Colon (tissue), 2 donors: Measurements from ENCODE around the gene ATP5ME.
"Not testable (repeated sequence)": the region's sequence is repeated elsewhere in the genome, so short reads cannot be mapped to it uniquely, and the experiment has no call there.

Source experiments
- FAIRE-seq: peaks from 2 replicates; lab custom pipeline; 2012; peaks lifted over from hg19 to GRCh38; lab: Jason Lieb, UNC
- donor health status: control.
- donor health status: control.

ATP5ME gene, protein sequence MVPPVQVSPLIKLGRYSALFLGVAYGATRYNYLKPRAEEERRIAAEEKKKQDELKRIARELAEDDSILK

DNA sequence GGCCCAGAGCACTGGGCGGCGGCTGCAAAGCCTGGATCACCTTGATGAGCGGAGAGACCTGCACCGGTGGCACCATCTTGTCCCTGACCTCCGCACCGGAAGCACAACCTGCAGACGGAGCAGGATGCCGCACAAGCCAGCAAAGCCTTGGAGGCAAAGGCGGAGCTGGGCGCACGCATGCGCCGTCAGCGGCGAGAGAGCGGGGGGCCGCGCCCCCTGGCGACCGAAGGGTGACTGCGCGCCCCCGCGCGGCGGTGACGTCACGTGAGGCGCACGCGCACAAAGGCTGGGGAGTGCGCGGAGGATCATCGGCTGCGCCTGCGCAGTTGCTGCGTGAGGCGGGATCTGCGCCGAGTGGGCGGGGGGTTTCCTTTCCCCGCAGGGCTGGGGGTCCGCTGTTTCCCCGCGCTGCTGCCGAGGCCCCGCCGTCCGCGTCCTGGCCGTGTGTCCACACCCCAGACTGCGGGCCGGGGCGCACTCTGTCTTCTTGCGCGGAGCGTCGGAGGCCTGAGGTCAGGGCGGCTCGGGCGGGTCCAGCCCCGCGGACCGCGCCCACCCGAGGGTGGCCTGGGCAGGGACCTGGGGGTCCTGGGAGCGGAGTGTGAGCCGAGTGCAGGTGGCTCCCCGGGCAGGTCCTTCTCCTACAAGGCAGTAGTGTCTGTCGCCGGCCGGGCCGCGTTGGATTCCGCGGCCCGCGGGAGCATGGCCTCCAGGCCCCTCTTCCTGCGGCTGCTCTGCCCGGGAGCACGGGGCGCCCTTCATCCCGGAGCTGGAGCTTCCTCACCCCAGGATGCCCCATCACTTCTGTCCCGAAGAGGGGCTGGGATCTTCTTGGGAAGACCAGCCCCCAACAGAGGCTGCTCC is at the start of gene ATP5ME, which contains the start of gene MYL5:
ATP5ME (minus strand) TSS at position 105 of the 864 bp plus-strand sequence; CDS start at position 76, 29 bp downstream.
MYL5 (plus strand) TSS at position 371 of the 864 bp plus-strand sequence. CDS start 3,485 bp downstream, outside the sequence.
- FAIRE-seq = no peak

DNA sequence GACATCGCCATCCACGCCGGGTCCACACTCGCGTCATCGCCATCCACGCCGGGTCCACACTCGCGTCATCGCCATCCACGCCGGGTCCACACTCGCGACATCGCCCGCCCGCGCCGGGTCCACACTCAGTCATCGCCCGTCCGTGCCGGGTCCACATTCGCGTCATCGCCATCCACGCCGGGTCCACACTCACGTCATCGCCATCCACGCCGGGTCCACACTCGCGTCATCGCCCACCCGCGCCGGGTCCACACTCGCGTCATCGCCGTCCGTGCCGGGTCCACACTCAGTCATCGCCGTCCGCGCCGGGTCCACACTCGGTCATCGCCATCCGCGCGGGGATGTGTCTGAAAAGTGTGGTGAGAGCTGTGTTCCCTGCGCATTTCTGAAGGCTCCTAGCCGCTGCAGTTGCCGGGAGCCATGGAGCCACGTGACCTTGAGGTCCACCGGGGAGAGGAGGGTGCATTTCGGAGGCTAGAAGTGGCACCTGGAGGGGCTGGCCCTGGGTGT is 48.8 kb upstream of the ATP5ME start:
- FAIRE-seq = no peak

DNA sequence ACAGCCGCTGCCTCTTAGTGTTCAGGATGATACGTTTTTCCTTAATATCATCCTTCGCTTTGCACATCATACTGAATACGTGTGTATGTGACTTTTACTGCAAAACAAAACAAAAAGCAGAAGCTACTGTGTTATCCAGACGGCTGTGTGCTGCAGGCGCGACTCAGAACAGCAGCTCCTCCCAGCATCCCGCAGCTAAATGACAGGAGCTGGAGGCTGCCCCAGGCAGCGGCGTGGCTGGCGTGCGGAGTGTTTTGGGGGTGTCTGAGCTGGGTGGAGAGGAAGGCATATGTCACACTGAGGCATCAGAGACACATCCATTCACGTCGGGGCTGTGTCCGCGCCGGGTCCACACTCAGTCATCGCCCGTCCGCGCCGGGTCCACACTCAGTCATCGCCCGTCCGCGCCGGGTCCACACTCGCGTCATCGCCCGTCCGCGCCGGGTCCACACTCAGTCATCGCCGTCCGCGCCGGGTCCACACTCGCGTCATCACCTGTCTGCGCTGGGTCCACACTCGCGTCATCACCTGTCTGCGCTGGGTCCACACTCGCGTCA is 48.2 kb upstream of the ATP5ME start:
- no peak for FAIRE-seq

DNA sequence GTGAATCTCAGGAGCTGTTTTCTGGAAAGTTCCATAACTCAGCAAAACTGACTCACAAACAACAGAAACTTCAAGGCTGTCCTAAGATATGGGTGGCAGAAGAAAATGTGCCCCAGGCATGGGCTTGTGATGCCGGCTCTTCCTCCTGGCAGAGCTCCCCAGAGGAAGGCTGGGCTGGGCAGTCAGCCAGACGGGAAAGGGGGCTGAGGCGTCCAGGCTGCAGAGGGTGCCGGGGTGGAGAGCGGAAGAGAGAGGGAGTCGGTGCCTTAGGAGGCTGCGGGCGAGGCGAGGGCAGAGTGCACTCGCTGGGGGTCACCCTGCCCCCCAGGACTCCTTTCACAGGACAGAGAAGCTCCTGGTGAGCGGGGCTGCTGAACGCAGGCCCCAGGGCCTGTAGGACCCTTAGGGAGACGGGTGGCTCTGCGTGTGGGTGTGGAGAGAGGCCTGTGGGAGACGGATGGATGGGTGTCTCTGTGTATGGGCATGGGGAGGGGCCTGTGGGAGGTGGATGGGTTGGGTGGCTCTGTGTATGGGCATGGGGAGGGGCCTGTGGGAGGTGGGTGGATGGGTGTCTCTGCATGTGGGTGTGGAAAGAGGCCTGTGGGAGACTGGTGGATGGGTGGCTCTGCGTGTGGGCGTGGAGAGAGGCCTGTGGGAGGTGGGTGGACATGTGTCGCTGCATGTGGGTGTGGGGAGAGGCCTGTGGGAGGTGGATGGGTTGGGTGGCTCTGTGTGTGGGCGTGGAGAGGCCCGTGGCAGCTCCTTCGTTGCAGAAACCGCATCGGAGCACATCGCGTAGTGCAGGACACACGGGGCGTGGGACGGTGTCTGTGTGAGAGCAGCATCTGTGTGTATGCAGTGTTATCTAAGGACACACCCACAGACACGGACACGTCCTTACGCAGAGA is 47.4 kb upstream of the ATP5ME start:
- FAIRE-seq = no peak

DNA sequence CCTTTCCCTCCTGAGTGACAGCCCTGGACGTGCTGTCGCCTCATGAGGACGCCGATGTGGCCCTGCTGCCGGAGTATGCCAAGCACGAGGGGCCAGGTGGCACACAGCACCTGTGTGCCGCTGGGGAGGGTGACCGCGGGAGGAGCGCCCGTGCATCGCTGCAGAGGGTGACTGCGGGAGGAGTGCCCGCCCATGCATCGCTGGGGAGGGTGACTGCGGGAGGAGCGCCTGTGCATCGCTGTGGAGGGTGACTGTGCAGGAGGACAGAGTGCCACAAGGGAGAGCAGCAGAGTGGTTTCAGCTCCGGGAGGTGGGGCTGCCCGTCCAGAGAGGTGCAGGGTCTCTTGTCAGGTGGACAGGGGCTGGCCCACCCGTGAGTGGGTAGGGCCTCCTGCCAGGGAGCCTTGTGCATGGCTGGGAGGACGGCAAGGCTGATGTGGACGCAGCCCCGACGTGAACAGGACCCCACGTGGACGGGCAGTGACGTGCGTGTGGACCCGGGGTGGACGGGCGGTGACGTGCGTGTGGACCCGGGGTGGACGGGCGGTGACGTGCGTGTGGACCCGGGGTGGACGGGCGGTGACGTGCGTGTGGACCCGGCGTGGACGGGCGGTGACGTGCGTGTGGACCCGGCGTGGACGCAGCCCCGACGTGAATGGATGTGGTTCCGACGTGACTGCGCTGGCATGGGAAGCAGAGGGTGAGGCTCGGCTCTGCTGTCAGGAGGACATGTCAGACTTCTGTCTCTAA is 46.2 kb upstream of the ATP5ME start:
- no peak for FAIRE-seq

DNA sequence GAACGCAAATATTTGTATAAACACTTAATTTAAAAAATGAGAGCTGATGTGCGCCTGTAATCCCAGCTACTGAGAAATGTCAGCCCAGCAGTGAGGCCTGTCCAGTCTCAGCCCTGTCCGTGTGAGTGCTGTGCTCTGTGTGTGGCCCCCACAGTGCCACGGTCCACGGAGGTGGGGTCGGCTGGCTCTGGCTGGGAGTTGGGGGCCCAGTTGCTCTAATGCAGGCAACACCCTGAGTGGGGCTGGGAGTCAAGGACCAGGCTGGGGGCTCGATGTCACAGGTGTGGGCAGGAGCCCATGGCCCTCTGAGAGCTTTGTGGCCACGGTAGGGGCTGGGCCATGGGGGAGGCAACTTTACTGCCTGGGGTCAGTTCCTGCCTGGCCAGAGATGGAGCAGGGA is 44.4 kb upstream of the ATP5ME start:
- no peak for FAIRE-seq

DNA sequence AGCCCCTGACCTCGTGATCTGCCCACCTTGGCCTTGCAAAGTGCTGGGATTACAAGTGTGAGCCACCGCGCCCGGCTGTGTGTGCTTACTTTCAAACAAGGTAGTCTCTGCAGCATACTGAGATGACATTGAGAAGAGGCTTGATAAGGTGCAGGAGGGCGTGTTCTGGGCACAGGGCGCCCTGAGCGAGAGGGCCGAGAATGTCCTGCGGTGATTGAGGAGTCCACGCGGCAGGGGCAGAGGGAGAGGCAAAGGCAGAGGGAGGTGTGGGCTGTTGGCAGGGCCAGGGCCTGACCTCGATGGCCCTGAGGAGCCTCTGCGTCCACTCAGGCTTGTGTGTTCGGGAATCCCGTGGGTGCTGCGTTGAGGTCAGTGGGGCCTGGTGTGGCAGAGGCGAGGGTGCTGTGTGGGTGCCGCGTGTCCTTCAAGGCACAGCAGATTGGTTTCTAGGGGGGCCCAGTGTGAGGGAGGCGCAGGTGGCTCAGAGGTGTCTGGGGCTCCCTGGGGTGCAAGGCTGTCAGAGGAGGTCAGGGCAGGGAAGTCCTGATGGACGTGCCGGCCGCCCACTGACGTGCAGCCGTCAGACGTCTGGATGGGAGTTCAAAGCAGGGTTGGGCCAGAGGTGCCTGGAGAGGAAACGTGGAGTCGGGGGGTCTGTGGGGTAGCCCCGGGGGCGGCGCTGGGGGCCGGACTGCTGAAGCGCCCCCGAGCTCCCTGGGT is 43.7 kb upstream of the ATP5ME start:
- FAIRE-seq = no peak

DNA sequence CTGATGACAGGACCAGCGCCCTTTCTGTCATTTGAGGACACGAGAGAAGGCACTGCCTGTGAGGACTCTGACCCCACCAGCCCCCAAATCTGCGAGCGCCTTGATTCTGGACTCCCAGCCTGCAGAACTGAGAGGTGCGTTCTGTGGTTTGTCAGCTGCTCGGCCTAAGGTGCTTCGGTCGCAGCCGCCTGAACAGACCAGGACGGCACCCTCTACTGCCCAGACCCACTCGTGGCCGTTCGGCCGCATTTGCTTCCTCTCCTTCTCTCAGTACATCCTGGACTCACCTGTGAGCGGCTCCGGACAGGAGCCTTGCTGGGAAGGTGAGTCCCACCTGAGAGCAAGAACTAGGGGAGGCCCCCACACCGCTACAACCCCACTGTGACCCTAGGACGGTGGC is 40.0 kb upstream of the ATP5ME start:
- FAIRE-seq = no peak

DNA sequence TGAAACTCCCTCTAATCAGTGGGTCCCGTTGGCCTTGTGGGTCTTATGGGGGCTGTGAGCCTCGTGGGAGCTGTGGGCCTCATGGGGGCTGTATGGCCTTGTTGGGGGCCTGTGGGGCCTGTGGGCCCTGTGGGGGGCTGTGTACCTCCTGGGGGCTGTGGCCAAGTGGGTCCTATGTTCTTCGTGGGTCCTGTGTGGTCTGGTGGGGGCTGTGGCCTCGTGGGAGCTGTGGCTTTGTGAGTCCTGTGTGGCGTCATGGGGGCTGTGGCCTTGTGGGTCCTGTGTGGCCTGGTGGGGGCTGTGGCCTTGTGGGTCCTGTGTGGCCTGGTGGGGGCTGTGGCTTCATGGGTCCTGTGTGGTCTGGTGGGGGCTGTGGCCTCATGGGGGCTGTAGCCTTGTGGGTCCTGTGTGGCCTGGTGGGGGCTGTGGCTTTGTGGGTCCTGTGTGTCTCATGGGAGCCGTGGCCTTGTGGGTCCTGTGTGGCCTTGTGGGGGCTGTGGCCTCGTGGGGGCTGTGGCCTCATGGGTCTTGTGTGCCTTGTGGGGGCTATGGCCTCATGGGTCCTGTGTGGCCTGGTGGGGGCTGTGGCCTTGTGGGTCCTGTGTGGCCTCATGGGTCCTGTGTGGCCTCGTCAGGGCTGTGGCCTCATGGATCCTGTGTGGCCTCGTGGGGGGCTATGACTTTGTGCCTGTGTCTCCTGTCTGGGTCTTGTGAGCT is 39.0 kb upstream of the ATP5ME start:
- FAIRE-seq = no peak

DNA sequence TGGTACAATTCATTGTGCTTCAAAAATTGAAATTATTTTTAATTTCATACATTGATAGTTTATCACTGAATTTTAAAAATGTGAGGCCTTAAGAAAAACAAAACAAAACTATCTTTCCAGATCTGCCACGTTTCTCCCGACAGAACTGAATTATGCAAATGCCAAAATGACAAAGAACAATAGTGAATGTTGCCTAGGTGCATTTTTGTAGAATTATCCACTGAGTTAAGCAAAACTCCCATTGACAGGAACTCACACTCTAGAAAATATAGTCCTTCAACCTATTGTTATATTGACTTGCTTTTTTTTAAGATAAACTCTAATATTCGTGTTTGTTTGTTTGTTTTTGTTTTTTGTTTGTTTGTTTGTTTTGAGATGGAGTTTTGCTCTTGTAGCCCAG is 38.0 kb upstream of the ATP5ME start:
- no peak for FAIRE-seq

DNA sequence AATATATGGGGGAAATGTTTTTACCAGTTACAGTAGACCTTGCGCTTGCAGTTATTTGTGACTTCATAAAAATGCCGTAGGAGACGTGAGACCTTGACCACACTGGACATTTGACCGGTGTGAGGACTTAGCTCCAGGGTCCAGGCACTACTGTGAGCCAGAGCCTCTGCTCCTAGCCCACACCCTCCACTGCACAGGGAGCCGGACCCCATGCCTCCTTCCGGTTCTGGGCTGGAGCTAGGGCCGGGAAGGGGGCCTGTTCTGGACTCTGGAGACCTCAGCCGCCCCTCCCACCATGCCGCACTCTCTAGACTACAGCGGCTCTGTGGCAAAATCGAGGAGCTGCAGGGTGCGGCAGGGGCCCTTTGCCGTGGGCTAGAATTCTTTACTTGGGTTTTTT is 36.8 kb upstream of the ATP5ME start:
- no peak for FAIRE-seq

DNA sequence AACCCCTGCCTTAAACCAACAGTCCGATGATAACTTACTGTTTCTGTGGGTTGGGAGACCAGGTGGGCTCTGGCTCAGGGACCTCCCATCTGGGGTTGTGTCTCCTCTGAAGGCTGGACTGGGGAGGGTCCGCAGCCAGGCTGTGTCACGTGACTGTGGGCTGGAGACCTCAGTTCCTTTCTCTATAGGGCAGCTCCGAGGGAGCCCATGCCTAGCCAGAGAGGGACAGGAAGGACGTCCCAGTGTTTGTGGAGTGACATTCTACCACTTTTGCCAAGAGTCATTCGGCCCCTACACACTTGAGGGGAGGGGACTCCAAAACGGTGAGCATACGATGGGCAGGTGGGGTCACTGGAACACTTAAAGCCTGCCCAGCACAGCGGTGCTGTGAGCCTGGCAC is 36.0 kb upstream of the ATP5ME start:
- no peak for FAIRE-seq

DNA sequence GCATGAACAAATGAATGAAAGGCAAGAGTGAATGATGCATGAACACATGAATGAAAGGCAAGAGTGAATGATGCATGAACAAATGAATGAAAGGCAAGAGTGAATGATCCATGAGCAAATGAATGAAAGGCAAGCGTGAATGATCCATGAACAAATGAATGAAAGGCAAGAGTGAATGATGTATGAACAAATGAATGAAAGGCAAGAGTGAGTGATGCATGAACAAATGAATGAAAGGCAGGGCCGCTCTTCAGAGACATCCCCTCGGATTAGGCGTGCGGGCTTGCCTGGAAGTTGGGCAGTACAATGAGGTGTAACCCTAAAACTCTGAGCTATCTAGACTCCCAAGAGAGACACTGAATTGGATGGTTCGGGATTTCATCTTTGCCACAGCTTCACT is 35.3 kb upstream of the ATP5ME start:
- FAIRE-seq = no peak

DNA sequence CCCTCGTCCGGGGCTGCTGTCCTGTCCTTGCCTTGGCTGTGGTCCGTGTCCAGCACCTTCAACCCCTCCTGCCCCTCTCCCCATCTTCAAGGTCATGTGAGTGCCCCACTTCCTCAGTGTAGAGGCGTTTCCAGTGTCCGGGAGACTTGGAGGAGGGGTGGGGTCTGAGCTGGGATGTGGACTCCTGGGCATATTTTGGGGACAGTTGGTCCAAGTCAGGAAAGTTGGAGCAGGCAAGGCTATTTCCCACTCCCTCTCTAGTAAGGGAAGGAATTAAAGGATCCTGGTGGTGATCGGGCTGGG is 34.5 kb upstream of the ATP5ME start:
- FAIRE-seq = no peak

DNA sequence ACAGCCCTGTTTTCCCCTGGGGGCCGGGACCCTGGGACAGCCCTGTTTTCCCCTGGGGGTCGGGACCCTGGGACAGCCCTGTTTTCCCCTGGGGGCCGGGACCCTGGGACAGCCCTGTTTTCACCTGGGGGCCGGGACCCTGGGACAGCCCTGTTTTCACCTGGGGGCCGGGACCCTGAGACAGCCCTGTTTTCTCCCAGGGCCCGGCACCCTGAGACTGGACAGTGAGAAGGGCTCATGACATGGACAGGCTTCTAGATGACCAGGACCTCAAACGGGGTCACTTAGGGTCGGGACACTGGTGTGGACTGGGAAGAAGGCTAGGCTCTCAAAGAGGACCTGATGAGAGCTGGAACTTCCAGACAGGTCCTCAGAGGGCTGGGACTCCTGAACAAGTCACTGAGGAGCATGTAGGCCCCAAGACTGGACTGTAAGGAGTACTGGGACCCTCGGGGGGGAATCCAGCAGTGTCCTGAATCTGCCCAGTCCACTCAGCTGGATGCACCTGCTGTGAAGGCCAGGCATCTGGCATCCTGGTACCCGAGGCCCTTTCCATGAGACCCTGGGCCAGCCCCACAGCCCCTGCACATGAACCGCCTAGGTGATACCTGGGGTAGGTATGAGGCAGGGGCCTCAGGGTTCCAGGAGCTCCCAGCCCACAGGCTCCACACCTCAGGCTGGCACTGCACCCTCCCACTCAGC is 34.0 kb upstream of the ATP5ME start:
- no peak for FAIRE-seq

DNA sequence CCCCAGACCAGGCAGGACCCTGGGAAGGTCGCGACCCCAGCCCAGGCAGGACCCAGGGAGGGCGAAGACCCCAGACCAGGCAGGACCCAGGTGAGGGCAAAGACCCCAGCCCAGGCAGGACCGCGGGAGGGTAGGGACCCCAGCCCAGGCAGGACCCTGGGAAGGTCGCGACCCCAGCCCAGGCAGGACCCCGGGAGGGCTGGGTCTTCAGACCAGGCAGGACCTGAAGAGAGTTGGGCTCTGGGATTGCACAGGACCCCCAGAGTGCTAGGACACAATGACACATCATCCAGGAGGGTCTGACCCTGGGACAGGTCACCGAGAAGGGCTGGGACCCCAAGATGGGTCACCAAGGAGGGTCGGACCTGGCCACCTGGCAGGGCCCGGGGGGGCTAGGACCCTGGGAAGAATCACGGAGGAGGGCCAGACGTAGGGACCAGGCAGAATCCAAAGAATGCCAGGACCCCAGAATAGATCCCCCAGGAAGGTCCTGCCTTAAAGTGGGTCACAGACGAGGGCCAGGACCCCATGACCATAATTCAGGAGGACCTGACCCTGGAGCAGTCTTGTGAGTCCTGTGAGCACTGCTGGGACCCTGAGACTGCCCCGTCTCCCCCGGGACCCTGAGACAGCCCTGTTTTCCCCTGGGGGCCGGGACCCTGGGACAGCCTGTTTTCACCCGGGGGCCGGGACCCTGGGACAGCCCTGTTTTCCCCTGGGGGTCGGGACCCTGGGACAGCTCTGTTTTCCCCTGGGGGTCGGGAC is 32.9 kb upstream of the ATP5ME start:
- no peak for FAIRE-seq

DNA sequence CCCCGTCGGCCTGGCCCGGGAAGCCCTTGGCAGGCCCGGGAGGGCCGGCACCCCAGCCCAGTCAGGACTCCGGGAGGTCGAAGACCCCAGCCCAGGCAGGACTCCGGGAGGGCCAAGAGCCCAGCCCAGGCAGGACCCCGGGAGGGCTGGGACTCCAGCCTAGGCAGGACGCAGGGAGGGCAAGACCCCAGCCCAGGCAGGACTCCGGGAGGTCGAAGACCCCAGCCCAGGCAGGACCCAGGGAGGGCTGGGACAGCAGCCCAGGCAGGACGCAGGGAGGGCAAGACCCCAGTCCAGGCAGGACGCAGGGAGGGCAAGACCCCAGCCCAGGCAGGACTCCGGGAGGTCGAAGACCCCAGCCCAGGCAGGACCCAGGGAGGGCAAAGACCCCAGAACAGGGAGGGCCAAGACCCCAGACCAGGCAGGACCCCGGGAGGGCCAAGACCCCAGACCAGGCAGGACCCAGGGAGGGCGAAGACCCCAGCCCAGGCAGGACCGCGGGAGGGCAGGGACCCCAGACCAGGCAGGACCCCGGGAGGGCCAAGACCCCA is 32.1 kb upstream of the ATP5ME start:
- FAIRE-seq = not testable (repeated sequence)

DNA sequence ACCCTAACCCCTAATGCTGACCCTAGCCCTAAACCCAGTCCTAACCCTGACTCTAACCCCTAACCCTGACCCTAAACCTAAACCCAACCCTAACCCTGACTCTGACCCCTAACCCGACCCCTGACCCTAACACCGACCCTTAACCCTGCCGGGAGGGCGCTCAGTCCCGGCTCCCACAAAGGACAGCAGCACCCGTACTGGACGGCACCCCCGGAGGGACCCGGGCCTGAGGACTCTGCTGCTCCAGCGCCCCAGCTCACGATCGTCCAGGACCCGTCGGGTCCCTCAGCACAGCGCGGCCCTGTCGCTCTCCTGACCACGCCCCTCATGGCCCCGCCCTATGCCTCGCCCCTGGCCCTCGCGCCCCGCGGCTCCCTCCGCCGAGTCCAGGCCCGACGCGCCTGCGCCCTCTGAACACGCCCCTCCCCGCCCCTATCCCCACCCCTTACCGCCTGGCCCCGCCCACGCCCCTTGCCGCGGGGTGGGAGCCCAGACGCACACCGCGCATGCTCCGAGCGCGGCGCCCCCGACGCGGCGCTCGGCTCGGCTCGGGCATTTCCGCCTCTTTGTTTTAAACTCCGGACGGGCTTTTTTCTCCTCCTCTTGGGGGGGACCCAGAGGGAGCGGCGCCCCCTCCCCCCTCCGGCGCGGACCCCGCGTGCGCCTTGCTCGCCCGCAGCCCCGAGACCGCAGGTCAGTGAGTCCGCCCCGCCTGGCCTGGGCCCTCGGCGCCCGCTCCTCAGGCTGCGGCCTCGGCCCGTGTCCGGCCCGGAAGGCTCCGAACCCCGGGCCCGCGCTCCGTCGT is 31.4 kb upstream of the ATP5ME start, which contains the start of gene PCGF3:
PCGF3 (plus strand) TSS at position 555 of the 805 bp plus-strand sequence. CDS start 27,849 bp downstream, outside the sequence.
- no peak for FAIRE-seq
